Neural cell (in vitro differentiated cells): ENCODE measurements around the gene SYT6.

ENCODE experiments used
- EP300 ChIP-seq: fragments of 450-650 bp; conservative IDR thresholded peaks from 2 replicates; pipeline ENCODE4 v1.6.1; 2014; ENCODE audit warnings: antibody characterized with exemption, mild to moderate bottlenecking, moderate library complexity; ENCODE audit not compliant: poor library complexity, severe bottlenecking
- MXI1 ChIP-seq: fragments of 450-650 bp; conservative IDR thresholded peaks from 2 replicates; pipeline ENCODE4 v1.6.1; 2014; ENCODE audit warnings: antibody characterized with exemption, mild to moderate bottlenecking; ENCODE audit not compliant: poor library complexity, severe bottlenecking
- TF ChIP-seq, protein P1 (sequence below): fragments of 450-650 bp; IDR thresholded peaks from 2 replicates; pipeline ENCODE4 v1.5.1; 2014; ENCODE audit warnings: antibody characterized with exemption, mild to moderate bottlenecking, moderate library complexity; ENCODE audit not compliant: poor library complexity, severe bottlenecking

DNA sequence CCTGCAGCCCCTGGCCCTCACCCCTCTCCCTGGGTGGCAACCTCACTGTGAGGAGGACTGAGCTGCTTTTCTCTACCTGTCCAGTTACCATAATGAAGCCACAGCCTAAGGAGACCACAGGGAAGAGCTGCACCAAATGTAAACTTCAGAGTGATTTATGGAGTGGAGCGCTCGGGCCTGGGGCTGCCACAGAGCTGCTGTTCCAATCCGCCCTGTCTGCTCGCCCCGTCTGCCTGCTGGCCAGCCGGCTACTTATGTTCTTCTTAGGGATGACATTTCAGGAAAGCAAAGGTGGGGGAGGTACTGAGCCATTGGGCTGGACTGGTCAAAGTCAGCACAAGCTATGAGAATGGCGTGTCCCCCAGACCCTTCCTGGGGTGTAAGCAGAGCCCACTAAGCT lies 17.9 kb downstream of the SYT6 start:
- no peak for TF ChIP-seq MXI1
- no peak for TF ChIP-seq EP300
- TF ChIP-seq, protein P1, sequence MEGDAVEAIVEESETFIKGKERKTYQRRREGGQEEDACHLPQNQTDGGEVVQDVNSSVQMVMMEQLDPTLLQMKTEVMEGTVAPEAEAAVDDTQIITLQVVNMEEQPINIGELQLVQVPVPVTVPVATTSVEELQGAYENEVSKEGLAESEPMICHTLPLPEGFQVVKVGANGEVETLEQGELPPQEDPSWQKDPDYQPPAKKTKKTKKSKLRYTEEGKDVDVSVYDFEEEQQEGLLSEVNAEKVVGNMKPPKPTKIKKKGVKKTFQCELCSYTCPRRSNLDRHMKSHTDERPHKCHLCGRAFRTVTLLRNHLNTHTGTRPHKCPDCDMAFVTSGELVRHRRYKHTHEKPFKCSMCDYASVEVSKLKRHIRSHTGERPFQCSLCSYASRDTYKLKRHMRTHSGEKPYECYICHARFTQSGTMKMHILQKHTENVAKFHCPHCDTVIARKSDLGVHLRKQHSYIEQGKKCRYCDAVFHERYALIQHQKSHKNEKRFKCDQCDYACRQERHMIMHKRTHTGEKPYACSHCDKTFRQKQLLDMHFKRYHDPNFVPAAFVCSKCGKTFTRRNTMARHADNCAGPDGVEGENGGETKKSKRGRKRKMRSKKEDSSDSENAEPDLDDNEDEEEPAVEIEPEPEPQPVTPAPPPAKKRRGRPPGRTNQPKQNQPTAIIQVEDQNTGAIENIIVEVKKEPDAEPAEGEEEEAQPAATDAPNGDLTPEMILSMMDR, result no peak
